ENCODE results near the gene ABHD16A. TPM values are rescaled to one million over a fixed set of nuclear protein-coding genes. Genes with fewer than 3 reads are reported as not detected.

Gene ABHD16A
- total RNA-seq, 4 donors from 2014 or later, result 39.2 to 82.9 (median 57.5) TPM

GRCh38 chr6:31661262-31662123 lies 41.6 kb downstream of the ABHD16A start:
- in situ Hi-C loops (cut with MboI; ENCODE audit: low sequenced_read_pairs in 4 of 4), result loop anchor here in 2 of 4 donors (25.0 kb wide), 2 partner anchors 301 to 526 kb away; partner anchors contain the start of genes AGER (in 2 of the 2), AGPAT1 (in 2 of the 2), GPSM3 (in 2 of the 2) and PBX2 (in 2 of the 2)
- H3K27ac ChIP-seq, result peak overlapping the region; percentile 80 to 100 (median 87)

GRCh38 chr6:31660381-31661261 lies 42.5 kb downstream of the ABHD16A start, which contains the start of gene C6orf47:
TSS of gene C6orf47 (minus strand) at chr6:31660778. CDS start at chr6:31659947, 831 bp downstream.
- in situ Hi-C loops (cut with MboI; ENCODE audit: low sequenced_read_pairs in 4 of 4), result loop anchor here in 2 of 4 donors (25.0 kb wide), 2 partner anchors 302 to 527 kb away; partner anchors contain the start of genes AGER (in 2 of the 2), AGPAT1 (in 2 of the 2), GPSM3 (in 2 of the 2) and PBX2 (in 2 of the 2)
- Histone ChIP-seq H3K4me3 (peak within 1 kb of the TSS; percentile 58 to 82 (median 76)), H3K9me3 (no peaks in the 10 kb centered on the region), H3K27me3 (no peaks in the 10 kb centered on the region), H3K4me1 (peaks cover 34 to 40% of the 10 kb centered on the region in 2 donors), H3K36me3 (peaks cover 0 to 14% of the 10 kb centered on the region in 2 donors), H3K27ac (peak within 1 kb of the TSS; percentile 80 to 100 (median 87))
- TF ChIP-seq POLR2A (IDR thresholded peaks at IDR 0.05) (peak; percentile 79 to 89), CTCF (IDR thresholded peaks at IDR 0.05 in 4 of 5, conservative IDR thresholded peaks at IDR 0.05 in 1 of 5) (peak in 1 of 5 experiments; percentile 7)
- ATAC-seq (peak; percentile 48 to 52), DNase-seq (peak; percentile 65 to 80)
- intact Hi-C loops (cut with DNase I; ENCODE audit: low total_unique reads), result loop anchor here (1.0 to 5.0 kb wide), 2 partner anchors 8 to 1312 kb away; partner anchors contain the start of gene BAG6

More at GRCh38 chr6:31661262-31662123, 41.6 kb downstream of the ABHD16A start:
- ATAC-seq (no peak), DNase-seq (no peak)
- Histone ChIP-seq H3K4me3 (peak overlapping the region in 2 of 4 donors; percentile 71 to 82), H3K36me3 (peaks cover 0 to 14% of the 10 kb centered on the region in 2 donors), H3K27me3 (no peaks in the 10 kb centered on the region), H3K9me3 (no peaks in the 10 kb centered on the region), H3K4me1 (peaks cover 36 to 42% of the 10 kb centered on the region in 2 donors)
- intact Hi-C loops (cut with DNase I; ENCODE audit: low total_unique reads), result loop anchor here (5.0 kb wide), 1 partner anchor 1311 kb away; no protein-coding TSS in a partner anchor
- no peak for TF ChIP-seq CTCF (IDR thresholded peaks at IDR 0.05 in 4 of 5, conservative IDR thresholded peaks at IDR 0.05 in 1 of 5)
- TF ChIP-seq POLR2A (IDR thresholded peaks at IDR 0.05), result no peak

- no peak for DNase-seq
- Histone ChIP-seq H3K27ac (peak overlapping the region; percentile 80 to 100 (median 87)), H3K27me3 (no peaks in the 10 kb centered on the region), H3K9me3 (no peaks in the 10 kb centered on the region), H3K4me1 (peaks cover 34 to 40% of the 10 kb centered on the region in 2 donors), H3K36me3 (peaks cover 0 to 14% of the 10 kb centered on the region in 2 donors), H3K4me3 (peak overlapping the region; percentile 58 to 82 (median 76))
- ATAC-seq, result peak in 1 of 2 donors; percentile 17
- in situ Hi-C loops (cut with MboI; ENCODE audit: low sequenced_read_pairs in 4 of 4) (loop anchor here in 2 of 4 donors (25.0 kb wide), 2 partner anchors 302 to 527 kb away; partner anchors contain the start of genes AGER (in 2 of the 2), AGPAT1 (in 2 of the 2), GPSM3 (in 2 of the 2) and PBX2 (in 2 of the 2)), intact Hi-C loops (cut with DNase I; ENCODE audit: low total_unique reads) (loop anchor here (1.0 to 5.0 kb wide), 2 partner anchors 8 to 1312 kb away; partner anchors contain the start of gene BAG6)
- no peak for TF ChIP-seq POLR2A (IDR thresholded peaks at IDR 0.05)
- no peak for TF ChIP-seq CTCF (IDR thresholded peaks at IDR 0.05 in 4 of 5, conservative IDR thresholded peaks at IDR 0.05 in 1 of 5)
These were observed 43.3 kb downstream of the ABHD16A start for GRCh38 chr6:31659649-31660380.
